HFFc6 (cell line): ENCODE results near the gene AP1M2. TPM values are rescaled to one million over a fixed set of nuclear protein-coding genes. Genes with fewer than 3 reads are reported as not detected.

ENCODE experiments used
- DNase-seq: peaks from one replicate; pipeline ENCODE4 v3.0.0-alpha.2; 2018
- H3K27ac Mint-ChIP-seq: 2 replicates; pipeline ENCODE4 v1.8.0; 2020; ENCODE audit warnings: mild to moderate bottlenecking, mixed read lengths
- H3K27me3 Mint-ChIP-seq: 2 replicates; pipeline ENCODE4 v1.8.0; 2021; ENCODE audit warnings: mild to moderate bottlenecking, moderate library complexity, mixed read lengths; ENCODE audit not compliant: insufficient read depth
- H3K36me3 Mint-ChIP-seq: 2 replicates; pipeline ENCODE4 v1.8.0; 2021; ENCODE audit warnings: low read depth, mixed read lengths
- H3K4me1 Mint-ChIP-seq: 2 replicates; pipeline ENCODE4 v1.8.0; 2020; ENCODE audit warnings: low read depth, mixed read lengths
- H3K4me3 Mint-ChIP-seq: 2 replicates; pipeline ENCODE4 v1.8.0; 2020; ENCODE audit warnings: mild to moderate bottlenecking, moderate library complexity, mixed read lengths
- H3K9me3 Mint-ChIP-seq: 2 replicates; pipeline ENCODE4 v1.8.0; 2020; ENCODE audit warnings: mild to moderate bottlenecking, mixed read lengths
- total RNA-seq, 6 experiments: library from RNA; stranded (reverse); fragmentation: NEBNext Ultra II Directional; extraction: Animal tissue kit (Norgen Biotek cat#: 25700); gene quantifications; 2 replicates in 1 of 6; 3 replicates in 5 of 6; pipeline ENCODE4 v1.2.3, GENCODE V29; 2021
- TF ChIP-seq, protein P1 (sequence below): fragments of 200-600 bp; sonication (generic); IDR thresholded peaks from 2 replicates; pipeline ENCODE4 v1.5.0; 2021; ENCODE audit warnings: antibody characterized with exemption, mild to moderate bottlenecking

AP1M2 gene
- total RNA-seq, 6 experiments from 2014 or later: 0.12 to 1.3 (median 0.59) TPM; not detected in 3

DNA sequence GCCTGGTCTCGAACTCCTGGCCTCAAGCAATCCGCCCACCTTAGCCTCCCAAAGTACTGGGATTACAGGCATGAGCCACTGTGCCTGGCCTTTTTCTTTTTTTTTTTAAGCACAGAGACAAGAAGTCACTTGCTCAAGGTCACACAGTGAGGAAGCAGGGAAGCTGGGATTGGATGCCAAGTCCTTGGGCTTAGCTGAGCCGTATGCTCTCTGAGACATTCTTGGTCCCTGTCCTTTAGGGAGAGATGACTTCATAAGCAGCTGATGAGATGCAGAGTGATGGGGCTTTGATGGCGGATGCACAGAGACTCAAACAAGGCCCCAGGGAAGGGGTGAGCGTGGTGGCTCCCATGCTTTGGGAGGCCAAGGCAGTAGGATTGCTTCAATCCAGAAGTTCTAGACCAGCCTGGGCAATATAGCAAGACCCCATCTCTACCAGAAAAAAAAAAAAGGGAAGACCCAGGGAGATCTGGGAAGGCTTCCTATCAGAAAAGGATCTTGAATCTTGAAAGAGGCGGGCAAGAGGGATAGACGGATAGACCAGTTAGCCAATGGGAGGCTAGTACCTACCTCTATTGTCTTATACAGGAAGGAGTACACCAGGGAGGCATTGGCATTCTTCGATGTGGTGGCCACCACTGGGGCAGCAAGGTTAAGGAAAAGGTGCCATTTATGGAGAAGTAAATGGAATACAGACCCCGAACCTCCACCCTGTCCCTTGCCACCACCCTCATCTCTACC, 3.9 kb downstream of the AP1M2 start:
- H3K9me3 Mint-ChIP-seq: peaks cover 6% of the 10 kb centered on the region; the same call in 1 of the 2 replicates
- H3K4me3 Mint-ChIP-seq: no peak overlapping the region
- H3K36me3 Mint-ChIP-seq: peaks cover 7% of the 10 kb centered on the region
- peaks cover 14% of the 10 kb centered on the region; the same call in 1 of the 2 replicates for H3K4me1 Mint-ChIP-seq
- DNase-seq: no peak
- TF ChIP-seq, protein P1, sequence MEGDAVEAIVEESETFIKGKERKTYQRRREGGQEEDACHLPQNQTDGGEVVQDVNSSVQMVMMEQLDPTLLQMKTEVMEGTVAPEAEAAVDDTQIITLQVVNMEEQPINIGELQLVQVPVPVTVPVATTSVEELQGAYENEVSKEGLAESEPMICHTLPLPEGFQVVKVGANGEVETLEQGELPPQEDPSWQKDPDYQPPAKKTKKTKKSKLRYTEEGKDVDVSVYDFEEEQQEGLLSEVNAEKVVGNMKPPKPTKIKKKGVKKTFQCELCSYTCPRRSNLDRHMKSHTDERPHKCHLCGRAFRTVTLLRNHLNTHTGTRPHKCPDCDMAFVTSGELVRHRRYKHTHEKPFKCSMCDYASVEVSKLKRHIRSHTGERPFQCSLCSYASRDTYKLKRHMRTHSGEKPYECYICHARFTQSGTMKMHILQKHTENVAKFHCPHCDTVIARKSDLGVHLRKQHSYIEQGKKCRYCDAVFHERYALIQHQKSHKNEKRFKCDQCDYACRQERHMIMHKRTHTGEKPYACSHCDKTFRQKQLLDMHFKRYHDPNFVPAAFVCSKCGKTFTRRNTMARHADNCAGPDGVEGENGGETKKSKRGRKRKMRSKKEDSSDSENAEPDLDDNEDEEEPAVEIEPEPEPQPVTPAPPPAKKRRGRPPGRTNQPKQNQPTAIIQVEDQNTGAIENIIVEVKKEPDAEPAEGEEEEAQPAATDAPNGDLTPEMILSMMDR: no peak
- peaks cover 21% of the 10 kb centered on the region for H3K27me3 Mint-ChIP-seq
- no peak overlapping the region for H3K27ac Mint-ChIP-seq

- DNase-seq: no peak
- H3K4me3 Mint-ChIP-seq: no peak overlapping the region
- H3K27me3 Mint-ChIP-seq: peaks cover 14% of the 10 kb centered on the region
- H3K4me1 Mint-ChIP-seq: peaks cover 17% of the 10 kb centered on the region
- no peak overlapping the region for H3K27ac Mint-ChIP-seq
- H3K36me3 Mint-ChIP-seq: no peaks in the 10 kb centered on the region
- TF ChIP-seq, protein P1: no peak
- H3K9me3 Mint-ChIP-seq: no peaks in the 10 kb centered on the region
These were observed 5.0 kb downstream of the AP1M2 start for GRCh38 chr19:10582091-10582490.

- TF ChIP-seq, protein P1: peak; percentile 96
- Mint-ChIP-seq H3K27ac (no peak overlapping the region), H3K4me3 (no peak overlapping the region), H3K36me3 (no peaks in the 10 kb centered on the region), H3K4me1 (peaks cover 20% of the 10 kb centered on the region), H3K27me3 (peaks cover 6% of the 10 kb centered on the region), H3K9me3 (no peaks in the 10 kb centered on the region)
- DNase-seq: peak; percentile 78
These were observed 6.0 kb downstream of the AP1M2 start for GRCh38 chr19:10580979-10581631.

- peaks cover 3% of the 10 kb centered on the region for H3K27me3 Mint-ChIP-seq
- H3K4me3 Mint-ChIP-seq: no peak overlapping the region
- H3K27ac Mint-ChIP-seq: no peak overlapping the region
- peaks cover 12% of the 10 kb centered on the region for H3K4me1 Mint-ChIP-seq
- TF ChIP-seq, protein P1: no peak
- H3K36me3 Mint-ChIP-seq: no peaks in the 10 kb centered on the region
- no peak for DNase-seq
- H3K9me3 Mint-ChIP-seq: no peaks in the 10 kb centered on the region
These were observed 9.2 kb downstream of the AP1M2 start for GRCh38 chr19:10577951-10578350.

- Mint-ChIP-seq H3K4me3 (no peak overlapping the region), H3K36me3 (no peaks in the 10 kb centered on the region), H3K27me3 (peaks cover 5% of the 10 kb centered on the region), H3K4me1 (peaks cover 12% of the 10 kb centered on the region), H3K9me3 (no peaks in the 10 kb centered on the region), H3K27ac (no peak overlapping the region)
- TF ChIP-seq, protein P1: no peak
- no peak for DNase-seq
These were observed 11.9 kb downstream of the AP1M2 start for GRCh38 chr19:10575011-10575716.
